Activated CD4-positive, CD25-positive, alpha-beta regulatory T cell treated with anti-CD3 and anti-CD28 coated beads, Interleukin-2, amount 50 U/mL, for 24 hours (primary cell): ENCODE results near the gene NT5C3B.
"Not testable (repeated sequence)": the region's sequence is repeated elsewhere in the genome, so short reads cannot be mapped to it uniquely, and the experiment has no call there.

ENCODE experiments used
- ATAC-seq, 2 donors: fragments of 150-1000 bp; cut with Tn5 transposase; one replicate each; pipeline ENCODE4 v1.10.0; 2021; ENCODE audit warnings: mild to moderate bottlenecking in 1 of 2, moderate library complexity in 1 of 2

NT5C3B gene

DNA sequence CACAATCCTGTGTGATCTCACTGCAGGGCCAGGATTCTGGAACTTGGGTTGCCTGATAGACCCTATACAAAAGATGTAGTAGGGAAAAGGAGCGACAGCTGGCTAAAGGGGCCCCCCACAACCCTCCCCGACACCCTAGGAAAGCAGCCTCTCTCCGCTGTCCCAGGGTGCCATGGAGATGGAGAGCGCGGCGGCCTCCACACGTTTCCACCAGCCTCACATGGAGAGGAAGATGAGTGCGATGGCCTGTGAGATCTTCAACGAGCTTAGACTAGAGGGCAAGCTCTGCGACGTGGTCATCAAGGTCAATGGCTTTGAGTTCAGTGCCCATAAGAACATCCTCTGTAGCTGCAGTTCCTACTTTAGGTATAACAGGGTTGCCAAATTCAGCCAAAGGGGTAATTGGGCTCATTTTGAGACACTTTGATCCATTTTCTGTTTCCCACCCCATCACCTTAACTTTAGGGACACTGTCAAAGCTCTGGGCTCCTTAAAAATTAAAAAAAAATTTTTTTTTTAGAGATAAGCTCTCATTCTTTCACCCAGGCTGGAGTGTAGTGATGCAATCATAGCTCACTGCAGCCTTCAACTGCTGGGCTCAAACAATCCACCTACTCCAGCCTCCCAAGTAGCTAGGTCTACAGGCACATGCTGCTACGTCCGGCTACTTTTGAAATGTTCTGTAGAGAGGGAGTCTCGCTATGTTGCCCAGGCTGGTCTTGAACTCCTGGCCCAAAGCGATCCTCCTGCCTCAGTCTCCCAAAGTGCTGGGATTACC lies 1.9 kb upstream of the NT5C3B start, which contains the start of gene KLHL10:
Gene KLHL10, plus strand, starts transcription at position 65 of the 778 bp plus-strand sequence. Its CDS starts 108 bp downstream, at position 173.
- ATAC-seq, result no peak

GRCh38 chr17:41836550-41837196 lies 641 bp upstream of the NT5C3B start:
- ATAC-seq, result no peak

GRCh38 chr17:41835214-41835799 lies 725 bp downstream of the NT5C3B start:
- ATAC-seq, result no peak

GRCh38 chr17:41829961-41830360 lies 6.1 kb downstream of the NT5C3B start:
- ATAC-seq, result not testable (repeated sequence)

GRCh38 chr17:41825175-41825845 lies 10.7 kb downstream of the NT5C3B start:
- ATAC-seq, result no peak

DNA sequence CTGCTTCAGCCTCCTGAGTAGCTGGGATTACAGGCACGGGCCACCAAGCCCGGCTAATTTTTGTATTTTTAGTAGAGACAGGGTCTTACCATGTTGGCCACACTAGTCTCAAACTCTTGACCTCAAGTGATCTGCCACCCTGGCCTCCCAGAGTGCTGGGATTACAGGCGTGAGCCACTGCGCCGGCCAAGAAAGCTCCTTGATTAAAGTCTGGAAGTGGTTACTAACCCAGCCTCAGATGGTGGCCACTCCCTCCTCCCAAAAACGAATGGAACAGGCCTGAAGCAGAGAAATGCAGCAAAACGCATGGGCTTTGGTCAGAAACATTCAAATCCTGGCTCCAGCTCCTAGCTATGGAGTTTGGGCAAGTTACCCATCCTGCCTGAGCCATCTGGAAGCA lies 11.9 kb downstream of the NT5C3B start:
- ATAC-seq, result no peak

GRCh38 chr17:41823580-41823979 lies 12.5 kb downstream of the NT5C3B start:
- no peak for ATAC-seq

DNA sequence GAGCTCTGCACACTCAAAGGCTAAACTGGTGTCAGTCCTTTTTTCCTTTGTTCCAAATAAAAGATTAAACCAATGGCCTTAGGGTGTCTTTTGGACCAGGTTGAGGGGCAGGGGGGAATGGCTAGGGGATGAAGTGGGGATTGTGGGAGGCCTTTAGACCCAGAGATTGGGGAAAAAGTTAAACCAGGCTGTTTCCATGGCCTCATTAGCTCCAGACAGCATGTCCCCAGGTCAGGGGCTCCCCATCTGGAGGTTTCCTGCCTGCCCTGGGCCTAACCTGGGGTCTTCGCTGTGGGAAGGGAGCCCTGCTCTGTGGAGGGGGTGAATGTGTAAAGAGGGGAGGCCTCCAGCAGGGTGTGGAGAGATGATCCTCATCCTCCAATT lies 12.9 kb downstream of the NT5C3B start:
- no peak for ATAC-seq

DNA sequence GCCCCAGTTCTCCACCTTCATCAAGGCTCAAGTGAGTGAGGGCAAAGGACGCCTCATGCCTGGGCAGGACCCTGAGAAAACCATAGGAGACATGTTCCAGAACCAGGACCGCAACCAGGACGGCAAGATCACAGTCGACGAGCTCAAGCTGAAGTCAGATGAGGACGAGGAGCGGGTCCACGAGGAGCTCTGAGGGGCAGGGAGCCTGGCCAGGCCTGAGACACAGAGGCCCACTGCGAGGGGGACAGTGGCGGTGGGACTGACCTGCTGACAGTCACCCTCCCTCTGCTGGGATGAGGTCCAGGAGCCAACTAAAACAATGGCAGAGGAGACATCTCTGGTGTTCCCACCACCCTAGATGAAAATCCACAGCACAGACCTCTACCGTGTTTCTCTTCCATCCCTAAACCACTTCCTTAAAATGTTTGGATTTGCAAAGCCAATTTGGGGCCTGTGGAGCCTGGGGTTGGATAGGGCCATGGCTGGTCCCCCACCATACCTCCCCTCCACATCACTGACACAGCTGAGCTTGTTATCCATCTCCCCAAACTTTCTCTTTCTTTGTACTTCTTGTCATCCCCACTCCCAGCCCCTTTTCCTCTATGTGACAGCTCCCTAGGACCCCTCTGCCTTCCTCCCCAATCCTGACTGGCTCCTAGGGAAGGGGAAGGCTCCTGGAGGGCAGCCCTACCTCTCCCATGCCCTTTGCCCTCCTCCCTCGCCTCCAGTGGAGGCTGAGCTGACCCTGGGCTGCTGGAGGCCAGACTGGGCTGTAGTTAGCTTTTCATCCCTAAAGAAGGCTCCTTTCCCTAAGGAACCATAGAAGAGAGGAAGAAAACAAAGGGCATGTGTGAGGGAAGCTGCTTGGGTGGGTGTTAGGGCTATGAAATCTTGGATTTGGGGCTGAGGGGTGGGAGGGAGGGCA lies 13.6 kb downstream of the NT5C3B start:
- ATAC-seq, result no peak

GRCh38 chr17:41821776-41822175 lies 14.3 kb downstream of the NT5C3B start:
- ATAC-seq, result no peak

DNA sequence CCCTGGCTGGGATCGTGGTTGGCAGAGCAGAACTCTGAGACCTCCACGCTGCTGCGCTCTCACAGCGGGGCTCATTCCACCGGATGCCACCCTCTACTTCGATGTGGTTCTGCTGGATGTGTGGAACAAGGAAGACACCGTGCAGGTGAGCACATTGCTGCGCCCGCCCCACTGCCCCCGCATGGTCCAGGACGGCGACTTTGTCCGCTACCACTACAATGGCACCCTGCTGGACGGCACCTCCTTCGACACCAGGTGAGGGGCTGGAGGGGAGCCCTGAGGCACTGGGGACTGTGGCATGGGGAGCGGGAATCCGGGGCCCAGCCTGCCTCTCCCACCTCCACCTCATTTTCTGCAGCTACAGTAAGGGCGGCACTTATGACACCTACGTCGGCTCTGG lies 18.0 kb downstream of the NT5C3B start:
- no peak for ATAC-seq

GRCh38 chr17:41816637-41817320 lies 19.3 kb downstream of the NT5C3B start:
- ATAC-seq, result no peak

DNA sequence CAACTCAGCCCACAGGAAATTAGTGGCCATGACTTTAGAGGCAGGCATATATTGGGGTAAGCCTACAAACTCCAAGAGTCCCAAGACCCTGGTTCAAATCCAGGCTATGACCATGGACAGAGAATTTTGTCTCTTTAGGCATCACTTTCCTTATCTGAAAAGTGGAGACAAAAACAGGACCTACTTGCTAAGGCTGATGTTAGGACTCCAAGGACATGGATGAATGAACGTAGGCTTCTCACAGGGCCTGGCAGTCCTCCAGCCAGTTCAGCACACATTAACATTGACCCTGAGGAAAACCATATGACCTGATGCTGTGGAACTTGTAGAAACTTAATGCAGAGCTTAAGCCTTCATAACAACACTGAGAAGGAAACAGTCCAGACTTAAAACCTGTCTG lies 21.8 kb downstream of the NT5C3B start:
- no peak for ATAC-seq

- ATAC-seq, result no peak
These were observed 22.3 kb downstream of the NT5C3B start for GRCh38 chr17:41813699-41814124.

DNA sequence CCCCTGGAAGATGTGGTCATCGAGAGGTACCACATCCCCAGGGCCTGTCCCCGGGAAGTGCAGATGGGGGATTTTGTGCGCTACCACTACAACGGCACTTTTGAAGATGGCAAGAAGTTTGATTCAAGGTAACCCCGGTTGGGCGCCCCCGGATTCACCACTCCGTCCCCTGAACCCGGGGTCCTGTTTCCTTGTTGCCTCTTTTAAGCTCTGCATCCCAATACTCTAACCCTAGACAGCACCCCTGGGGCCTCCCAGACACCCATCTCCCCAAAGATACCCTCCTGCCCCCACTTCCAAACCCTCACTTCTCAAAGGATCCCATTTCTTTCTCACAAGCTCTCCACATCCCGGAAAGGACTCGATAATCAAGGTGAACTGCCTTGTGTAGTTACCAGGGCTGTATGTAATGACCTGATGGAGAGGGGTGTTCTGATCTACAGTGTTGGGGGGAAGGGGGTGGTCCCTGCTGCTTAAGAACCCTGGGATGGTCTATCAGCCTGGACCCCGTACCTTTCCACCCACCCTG lies 22.8 kb downstream of the NT5C3B start:
- no peak for ATAC-seq

DNA sequence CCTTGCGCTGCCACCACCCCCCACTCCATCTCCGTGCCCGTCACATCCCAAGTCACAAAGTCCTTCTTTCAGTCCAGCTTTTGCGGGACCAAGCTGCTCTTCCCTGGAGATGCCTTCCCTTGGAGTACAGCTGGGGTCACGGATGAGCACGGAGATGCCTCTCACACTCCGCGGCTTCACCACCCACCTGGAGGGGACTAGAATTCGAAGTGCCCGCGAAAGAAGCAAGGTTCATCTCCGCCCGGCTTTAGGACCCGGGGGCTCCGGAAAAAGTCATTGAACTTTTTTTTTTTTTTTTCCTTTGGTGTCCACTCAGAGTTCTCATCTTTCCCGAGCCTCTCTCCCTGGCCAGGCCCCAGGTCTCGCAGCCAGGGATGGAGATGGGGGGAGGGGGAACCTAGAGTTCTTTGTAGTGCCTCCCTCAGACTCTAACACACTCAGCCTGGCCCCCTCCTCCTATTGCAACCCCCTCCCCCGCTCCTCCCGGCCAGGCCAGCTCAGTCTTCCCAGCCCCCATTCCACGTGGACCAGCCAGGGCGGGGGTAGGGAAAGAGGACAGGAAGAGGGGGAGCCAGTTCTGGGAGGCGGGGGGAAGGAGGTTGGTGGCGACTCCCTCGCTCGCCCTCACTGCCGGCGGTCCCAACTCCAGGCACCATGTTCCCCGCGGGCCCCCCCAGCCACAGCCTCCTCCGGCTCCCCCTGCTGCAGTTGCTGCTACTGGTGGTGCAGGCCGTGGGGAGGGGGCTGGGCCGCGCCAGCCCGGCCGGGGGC lies 23.5 kb downstream of the NT5C3B start, which contains the start of gene FKBP10:
Gene FKBP10, plus strand, starts transcription at position 624 of the 771 bp plus-strand sequence. Its CDS starts 31 bp downstream, at position 655.
- no peak for ATAC-seq

GRCh38 chr17:41811549-41812380 lies 24.3 kb downstream of the NT5C3B start, which contains the start of gene P3H4:
Gene P3H4 (minus strand): TSS chr17:41811949. CDS start chr17:41811915, 34 bp downstream.
- peak; percentile 88 to 90 for ATAC-seq

DNA sequence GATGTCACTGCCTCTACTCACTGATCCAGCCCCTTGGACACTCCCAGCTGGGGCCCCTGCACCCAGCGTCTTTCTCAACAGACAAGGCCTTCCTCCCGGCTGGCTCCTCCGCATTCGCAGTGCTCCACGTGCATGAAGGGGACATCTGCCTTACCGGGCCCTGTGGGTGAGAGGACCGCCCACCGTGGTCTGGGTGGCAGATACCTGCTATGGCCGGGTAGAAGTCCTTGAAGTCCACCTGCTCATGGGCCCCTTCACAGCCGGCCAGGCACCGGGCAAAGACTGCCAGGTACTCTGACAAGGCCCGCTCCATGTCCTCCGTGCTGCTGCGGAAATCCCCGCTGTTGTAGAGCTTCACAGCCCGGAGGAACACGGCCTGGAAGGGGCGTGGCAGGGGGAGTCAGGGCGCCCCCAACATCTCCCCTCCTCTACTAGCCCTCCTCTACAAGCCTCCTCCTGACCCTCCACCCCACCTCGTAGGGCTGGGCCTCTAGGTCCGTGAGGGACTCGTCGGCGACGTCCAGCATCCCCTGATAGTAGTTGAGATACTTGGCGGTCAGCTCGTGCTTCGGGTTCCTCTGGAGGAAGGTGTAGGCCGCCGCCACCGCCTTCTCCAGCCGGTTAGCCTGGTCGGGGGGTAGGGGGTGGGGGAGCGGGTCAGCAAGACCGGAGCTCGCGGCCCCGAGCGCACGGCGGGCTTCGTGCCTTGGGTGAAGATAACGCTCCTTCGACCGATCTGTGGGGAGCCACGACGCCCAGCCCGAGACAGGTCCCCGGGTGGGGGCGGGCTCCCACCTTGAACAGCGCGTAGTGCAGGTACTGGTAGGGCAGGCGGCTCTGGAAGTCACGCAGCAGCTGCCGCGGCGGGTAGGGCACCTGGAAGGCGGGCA lies 25.1 kb downstream of the NT5C3B start:
- peak; percentile 30 to 33 for ATAC-seq
